Smooth muscle cell (in vitro differentiated cells): ENCODE measurements around the gene DGKD. TPM values are rescaled to one million over a fixed set of nuclear protein-coding genes. Genes with fewer than 3 reads are reported as not detected.

Experiments
- DNase-seq: peaks from one replicate; lab custom pipeline; 2025; ENCODE audit not compliant: unreplicated experiment; lab: John Stamatoyannopoulos, UW
- H2AFZ ChIP-seq: fragments of 200-600 bp; sonication (generic); 2 replicates; pipeline ENCODE4 v1.6.0; 2016; ENCODE audit warnings: antibody characterized with exemption, low read depth, mild to moderate bottlenecking
- H3F3A ChIP-seq: fragments of 200-600 bp; sonication (generic); 2 replicates; pipeline ENCODE4 v1.6.0; 2017; ENCODE audit warnings: antibody characterized with exemption, low read depth
- H3K27ac ChIP-seq: fragments of 200-600 bp; sonication (generic); 2 replicates; pipeline ENCODE4 v1.5.1; 2016; ENCODE audit warnings: low read depth, mild to moderate bottlenecking
- H3K27me3 ChIP-seq: fragments of 200-600 bp; sonication (generic); 2 replicates; pipeline ENCODE4 v1.6.1; 2016; ENCODE audit warnings: low read depth, mild to moderate bottlenecking
- H3K36me3 ChIP-seq: fragments of 200-600 bp; sonication (generic); 2 replicates; pipeline ENCODE4 v1.5.1; 2016; ENCODE audit warnings: low read depth
- H3K4me1 ChIP-seq: fragments of 200-600 bp; sonication (generic); 2 replicates; pipeline ENCODE4 v1.5.1; 2016; ENCODE audit warnings: low read depth
- H3K4me2 ChIP-seq: fragments of 200-600 bp; sonication (generic); 2 replicates; pipeline ENCODE4 v1.6.0; 2016; ENCODE audit warnings: mild to moderate bottlenecking
- H3K4me3 ChIP-seq: fragments of 200-600 bp; sonication (generic); 2 replicates; pipeline ENCODE4 v1.5.1; 2016; ENCODE audit warnings: mild to moderate bottlenecking
- H3K79me2 ChIP-seq: fragments of 200-600 bp; sonication (generic); 2 replicates; pipeline ENCODE4 v1.6.0; 2016; ENCODE audit warnings: low read depth, mild to moderate bottlenecking
- H3K9ac ChIP-seq: fragments of 200-600 bp; sonication (generic); 2 replicates; pipeline ENCODE4 v1.6.0; 2016; ENCODE audit warnings: low read depth
- H3K9me3 ChIP-seq: fragments of 200-600 bp; sonication (generic); replicated peaks from 2 replicates; pipeline ENCODE4 v1.5.1; 2016; ENCODE audit warnings: low read depth
- H4K20me1 ChIP-seq: fragments of 200-600 bp; sonication (generic); 2 replicates; pipeline ENCODE4 v1.6.0; 2016; ENCODE audit warnings: low read depth
- CTCF ChIP-seq: fragments of 200-600 bp; sonication (generic); IDR thresholded peaks from 2 replicates; pipeline ENCODE4 v1.5.1; 2017; ENCODE audit warnings: borderline replicate concordance, mild to moderate bottlenecking, antibody characterized with exemption; ENCODE audit not compliant: insufficient read depth, poor library complexity, severe bottlenecking
- WGBS: methylation state at CpG from one replicate; pipeline ENCODE4 v1.1.7; 2016; ENCODE audit warnings: low lambda C conversion rate; 5-methylcytosine and 5-hydroxymethylcytosine counted together
- polyA plus RNA-seq: library from polyadenylated mRNA; unstranded; fragments of >200 nt; fragmentation: Nextera tagmentation; extraction: Ambion mirVana; gene quantifications from 2 replicates; pipeline ENCODE4 v1.2.1, GENCODE V29; 2016
- total RNA-seq: library from RNA; depleted of rRNA; stranded (reverse); fragments of >200 nt; gene quantifications from 2 replicates; pipeline ENCODE4 v1.2.3, GENCODE V29; 2014

Gene DGKD
- total and polyA plus RNA-seq, 2 experiments from 2014 or later: 12.2 to 14.2 TPM

DNA sequence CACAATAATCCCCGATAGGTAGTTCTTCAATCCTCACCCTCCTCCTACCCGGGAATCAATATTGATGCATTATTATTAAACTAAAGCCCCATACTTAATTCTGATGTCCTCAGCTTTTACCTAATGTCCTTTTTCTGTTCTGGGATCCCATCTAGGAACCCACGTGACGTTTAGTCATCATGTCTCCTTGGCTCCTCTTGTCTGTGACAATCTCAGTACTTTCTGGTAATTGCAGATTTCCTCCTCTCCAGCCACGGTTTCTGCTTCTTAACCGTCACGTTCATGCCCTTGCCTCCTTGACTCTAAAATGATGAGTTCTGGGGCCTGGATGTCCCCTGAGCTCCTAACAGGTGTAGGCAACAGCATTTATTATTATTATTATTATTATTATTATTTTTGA, 2.9 kb upstream of the DGKD start:
- Histone ChIP-seq H3K27ac (peak overlapping the region; percentile 92), H3K27me3 (no peaks in the 10 kb centered on the region), H3K9me3 (no peaks in the 10 kb centered on the region), H3K36me3 (no peaks in the 10 kb centered on the region), H3K4me1 (peaks cover 29% of the 10 kb centered on the region), H3F3A (peaks cover 10% of the 10 kb centered on the region), H3K9ac (peak overlapping the region; percentile 64), H3K79me2 (peaks cover 11% of the 10 kb centered on the region), H3K4me2 (peak overlapping the region; percentile 75), H4K20me1 (peaks cover 14% of the 10 kb centered on the region), H2AFZ (no peak overlapping the region), H3K4me3 (no peak overlapping the region)
- no peak for DNase-seq
- WGBS: 48% methylated on average over 7 of the region's 7 CpGs
- no peak for TF ChIP-seq CTCF

DNA sequence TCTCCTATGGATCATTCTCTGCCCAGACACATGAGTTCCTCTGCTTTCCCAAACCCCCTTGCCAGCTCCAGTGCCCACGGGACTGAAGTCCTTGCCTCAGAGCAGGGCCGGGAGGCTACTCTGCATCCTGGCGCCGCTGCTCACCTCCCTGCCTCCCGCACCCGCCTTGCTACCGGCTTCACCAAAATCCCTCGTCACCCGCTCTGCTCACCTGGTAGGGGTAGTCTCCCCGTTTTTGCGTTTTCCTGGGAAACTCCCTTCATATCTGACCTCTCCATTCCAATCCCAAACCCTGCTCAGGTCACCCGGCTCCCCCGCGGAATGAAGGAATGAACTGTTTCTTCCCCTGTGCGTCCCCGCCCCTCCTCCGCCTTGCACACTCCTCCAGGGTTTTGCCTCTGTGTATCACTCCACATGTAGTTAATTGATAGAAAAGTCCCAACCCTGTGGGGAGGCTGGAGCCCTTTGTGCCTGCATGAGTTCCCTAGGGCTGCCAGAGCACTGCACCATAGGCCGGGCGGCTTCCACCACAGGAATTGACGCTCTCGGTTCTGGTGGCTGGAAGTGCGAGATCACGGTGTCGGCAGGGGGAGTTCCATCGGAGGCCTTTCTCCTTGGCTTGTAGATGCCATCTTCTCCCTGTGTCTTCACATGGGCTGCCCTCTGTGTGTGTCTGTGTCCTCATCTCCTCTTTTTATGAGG, 2.0 kb upstream of the DGKD start:
- WGBS: 98% methylated on average over 25 of the region's 25 CpGs
- H3K9ac ChIP-seq: no peak overlapping the region
- no peak overlapping the region for H3K4me2 ChIP-seq
- peaks cover 17% of the 10 kb centered on the region for H3K79me2 ChIP-seq
- H3K4me3 ChIP-seq: no peak overlapping the region
- H3K27me3 ChIP-seq: no peaks in the 10 kb centered on the region
- H3F3A ChIP-seq: peaks cover 10% of the 10 kb centered on the region
- TF ChIP-seq CTCF: no peak
- peaks cover 23% of the 10 kb centered on the region for H4K20me1 ChIP-seq
- H3K4me1 ChIP-seq: peaks cover 29% of the 10 kb centered on the region
- H3K9me3 ChIP-seq: no peaks in the 10 kb centered on the region
- H2AFZ ChIP-seq: no peak overlapping the region
- DNase-seq: no peak
- H3K27ac ChIP-seq: peak overlapping the region; percentile 92
- no peaks in the 10 kb centered on the region for H3K36me3 ChIP-seq

- Histone ChIP-seq H2AFZ (peak overlapping the region; percentile 100), H3K4me3 (peak overlapping the region; percentile 69), H4K20me1 (peaks cover 30% of the 10 kb centered on the region), H3K4me1 (peaks cover 29% of the 10 kb centered on the region), H3K27ac (peak overlapping the region; percentile 77), H3K36me3 (no peaks in the 10 kb centered on the region), H3K9me3 (no peaks in the 10 kb centered on the region), H3K9ac (no peak overlapping the region), H3K4me2 (peak overlapping the region; percentile 93), H3K27me3 (no peaks in the 10 kb centered on the region), H3F3A (peaks cover 16% of the 10 kb centered on the region), H3K79me2 (peaks cover 17% of the 10 kb centered on the region)
- 73% methylated on average over 22 of the region's 22 CpGs for WGBS
- no peak for TF ChIP-seq CTCF
- DNase-seq: no peak
Observed at GRCh38 chr2:233353101-233353768, 1.1 kb upstream of the DGKD start.
